ENCODE data around the gene PTPRZ1.

The PTPRZ1 gene

GRCh38 chr7:121961089-121961867 lies 88.3 kb downstream of the PTPRZ1 start:
- no peak for TF ChIP-seq CTCF (conservative IDR thresholded peaks at IDR 0.05; ENCODE audit: low read depth, low read length)
- H3K4me3 ChIP-seq (ENCODE audit: low read length) = no peak overlapping the region
- peak; percentile 17 for DNase-seq (ENCODE audit: low read depth)

- no peak overlapping the region for H3K4me3 ChIP-seq (ENCODE audit: low read length)
- no peak for TF ChIP-seq CTCF (conservative IDR thresholded peaks at IDR 0.05; ENCODE audit: low read depth, low read length)
- no peak for DNase-seq (ENCODE audit: low read depth)
Measured at GRCh38 chr7:121966276-121966934, 93.4 kb downstream of the PTPRZ1 start.

GRCh38 chr7:121966935-121967332 lies 94.0 kb downstream of the PTPRZ1 start:
- DNase-seq (ENCODE audit: low read depth) = no peak
- no peak for TF ChIP-seq CTCF (conservative IDR thresholded peaks at IDR 0.05; ENCODE audit: low read depth, low read length)
- no peak overlapping the region for H3K4me3 ChIP-seq (ENCODE audit: low read length)

GRCh38 chr7:121985476-121986030 lies 112.6 kb downstream of the PTPRZ1 start:
- DNase-seq (ENCODE audit: low read depth) = no peak
- no peak for TF ChIP-seq CTCF (conservative IDR thresholded peaks at IDR 0.05; ENCODE audit: low read depth, low read length)
- no peak overlapping the region for H3K4me3 ChIP-seq (ENCODE audit: low read length)

GRCh38 chr7:121992068-121992467 lies 119.1 kb downstream of the PTPRZ1 start:
- no peak for TF ChIP-seq CTCF (conservative IDR thresholded peaks at IDR 0.05; ENCODE audit: low read depth, low read length)
- H3K4me3 ChIP-seq (ENCODE audit: low read length) = no peak overlapping the region
- DNase-seq (ENCODE audit: low read depth) = no peak

- TF ChIP-seq CTCF (conservative IDR thresholded peaks at IDR 0.05; ENCODE audit: low read depth, low read length) = peak; percentile 84
Measured at GRCh38 chr7:121994625-121995410, 121.9 kb downstream of the PTPRZ1 start.

More at GRCh38 chr7:121994625-121995410, 121.9 kb downstream of the PTPRZ1 start:
- no peak overlapping the region for H3K4me3 ChIP-seq (ENCODE audit: low read length)
- DNase-seq (ENCODE audit: low read depth) = peak; percentile 58

All from retinal pigment epithelial cell (primary cell).